Suppressor macrophage treated with lipopolysaccharide for 1 hour (primary cell): ENCODE results near the gene COMMD3.

Source experiments
- DNase-seq, 3 donors: peaks; one replicate each; pipeline ENCODE4 v3.0.0-alpha.2; 2020 to 2022

The COMMD3 gene

GRCh38 chr10:22367471-22367870 is 51.3 kb downstream of the COMMD3 start:
- DNase-seq: no peak

GRCh38 chr10:22368402-22368801 is 52.2 kb downstream of the COMMD3 start:
- no peak for DNase-seq

GRCh38 chr10:22368981-22369380 is 52.8 kb downstream of the COMMD3 start:
- peak in 1 of 3 donors; percentile 28 for DNase-seq

- DNase-seq: peak; percentile 71 to 96 (median 96)
Measured at GRCh38 chr10:22369434-22370072, 53.4 kb downstream of the COMMD3 start.
